Thyroid gland (tissue), 4 donors: ENCODE results near the gene BTBD8.

Source experiments
- CTCF ChIP-seq, 6 experiments: fragments of 200-600 bp in 3 of 6; fragments of 450-650 bp in 3 of 6; sonication (generic) in 3 of 6; IDR thresholded peaks; one replicate each; pipeline ENCODE4 v1.5.1; 2016 to 2019; ENCODE audit warnings: antibody characterized with exemption in 6 of 6, mild to moderate bottlenecking in 2 of 6, inconsistent platforms in 1 of 6, moderate library complexity in 1 of 6
- POLR2A ChIP-seq, 2 donors: fragments of 450-650 bp; IDR thresholded peaks; one replicate each; pipeline ENCODE4 v1.6.1; 2017; ENCODE audit warnings: antibody characterized with exemption in 2 of 2, mild to moderate bottlenecking in 2 of 2, moderate library complexity in 1 of 2

- no peak for TF ChIP-seq CTCF (IDR thresholded peaks at IDR 0.05)
- no peak for TF ChIP-seq POLR2A (IDR thresholded peaks at IDR 0.05)
Observed at GRCh38 chr1:92217721-92218120, 137.6 kb downstream of the BTBD8 start, which contains the start of gene C1orf146.
